T-helper 17 cell (primary cell): ENCODE results near the gene ROPN1B. TPM values are rescaled to one million over a fixed set of nuclear protein-coding genes. Genes with fewer than 3 reads are reported as not detected.
A peak's percentile ranks its signal among the peaks of the same experiment; 100 is the strongest.

ENCODE experiments used
- ATAC-seq: fragments of 150-1000 bp; cut with Tn5 transposase; 2 replicates; pipeline ENCODE4 v1.10.0; 2021; ENCODE audit warnings: mild to moderate bottlenecking, moderate library complexity
- DNase-seq, 3 donors: peaks; one replicate each; pipeline versions ENCODE4 v3.0.0 to v3.0.0-alpha.2; 2020 to 2021
- H3K9me3 ChIP-seq: one replicate; pipeline ENCODE4 v1.7.0; 2013; ENCODE audit warnings: low read length, mild to moderate bottlenecking; ENCODE audit not compliant: control insufficient read depth, poor library complexity, severe bottlenecking
- H3K27ac Mint-ChIP-seq: one replicate; pipeline ENCODE4 v1.8.0; 2022; ENCODE audit warnings: mild to moderate bottlenecking, moderate library complexity, mixed read lengths
- H3K27me3 Mint-ChIP-seq: one replicate; pipeline ENCODE4 v1.8.0; 2022; ENCODE audit warnings: mixed read lengths
- H3K36me3 Mint-ChIP-seq: one replicate; pipeline ENCODE4 v1.8.0; 2022; ENCODE audit warnings: low read depth, mixed read lengths
- H3K4me1 Mint-ChIP-seq: one replicate; pipeline ENCODE4 v1.8.0; 2022; ENCODE audit warnings: mild to moderate bottlenecking, mixed read lengths
- H3K4me3 Mint-ChIP-seq: one replicate; pipeline ENCODE4 v1.8.0; 2022; ENCODE audit warnings: mild to moderate bottlenecking, moderate library complexity, mixed read lengths
- total RNA-seq, 4 donors: library from RNA in 2 of 4; stranded (reverse) in 2 of 4; gene quantifications; one replicate each; pipeline ENCODE4 v1.2.3 and lab custom pipeline; 2022 to 2026

The ROPN1B gene
- total RNA-seq, 2 donors from 2014 or later, result not detected

- H3K9me3 ChIP-seq, result no peaks in the 10 kb centered on the region
- DNase-seq (no peak), ATAC-seq (no peak)
- no peaks in the 10 kb centered on the region for H3K27me3 Mint-ChIP-seq
- H3K27ac Mint-ChIP-seq, result no peak overlapping the region
- no peak overlapping the region for H3K4me3 Mint-ChIP-seq
- peaks cover 7% of the 10 kb centered on the region for H3K4me1 Mint-ChIP-seq
- peaks cover 4% of the 10 kb centered on the region for H3K36me3 Mint-ChIP-seq
Measured at GRCh38 chr3:126021224-126021623, 52.2 kb downstream of the ROPN1B start.

- H3K4me1 Mint-ChIP-seq, result peaks cover 12% of the 10 kb centered on the region
- H3K4me3 Mint-ChIP-seq, result no peak overlapping the region
- no peak for ATAC-seq
- H3K36me3 Mint-ChIP-seq, result peaks cover 4% of the 10 kb centered on the region
- no peaks in the 10 kb centered on the region for H3K9me3 ChIP-seq
- H3K27ac Mint-ChIP-seq, result no peak overlapping the region
- no peaks in the 10 kb centered on the region for H3K27me3 Mint-ChIP-seq
- no peak for DNase-seq
Measured at GRCh38 chr3:126021702-126022101, 52.7 kb downstream of the ROPN1B start.

- no peak for ATAC-seq
- Mint-ChIP-seq H3K27me3 (no peaks in the 10 kb centered on the region), H3K27ac (no peak overlapping the region), H3K36me3 (peaks cover 4% of the 10 kb centered on the region), H3K4me1 (peaks cover 13% of the 10 kb centered on the region), H3K4me3 (no peak overlapping the region)
- no peaks in the 10 kb centered on the region for H3K9me3 ChIP-seq
- no peak for DNase-seq
Measured at GRCh38 chr3:126022741-126023359, 53.9 kb downstream of the ROPN1B start.

GRCh38 chr3:126023390-126023789, 54.4 kb downstream of the ROPN1B start:
- Mint-ChIP-seq H3K27me3 (no peaks in the 10 kb centered on the region), H3K4me1 (peaks cover 13% of the 10 kb centered on the region), H3K27ac (no peak overlapping the region), H3K36me3 (peaks cover 4% of the 10 kb centered on the region), H3K4me3 (no peak overlapping the region)
- ATAC-seq (no peak), DNase-seq (no peak)
- H3K9me3 ChIP-seq, result no peaks in the 10 kb centered on the region

GRCh38 chr3:126024049-126024854, 55.3 kb downstream of the ROPN1B start:
- Mint-ChIP-seq H3K27ac (no peak overlapping the region), H3K4me3 (no peak overlapping the region), H3K4me1 (peaks cover 12% of the 10 kb centered on the region), H3K27me3 (no peaks in the 10 kb centered on the region), H3K36me3 (peaks cover 4% of the 10 kb centered on the region)
- ATAC-seq (no peak), DNase-seq (no peak)
- no peaks in the 10 kb centered on the region for H3K9me3 ChIP-seq

- no peaks in the 10 kb centered on the region for H3K9me3 ChIP-seq
- Mint-ChIP-seq H3K27ac (no peak overlapping the region), H3K4me1 (peaks cover 11% of the 10 kb centered on the region), H3K36me3 (peaks cover 4% of the 10 kb centered on the region), H3K27me3 (no peaks in the 10 kb centered on the region), H3K4me3 (peak overlapping the region; percentile 58)
- ATAC-seq (no peak), DNase-seq (no peak)
Measured at GRCh38 chr3:126025116-126025729, 56.2 kb downstream of the ROPN1B start.

- peaks cover 11% of the 10 kb centered on the region for H3K4me1 Mint-ChIP-seq
- peak overlapping the region; percentile 92 for H3K27ac Mint-ChIP-seq
- DNase-seq (no peak), ATAC-seq (no peak)
- no peaks in the 10 kb centered on the region for H3K9me3 ChIP-seq
- H3K4me3 Mint-ChIP-seq, result no peak overlapping the region
- no peaks in the 10 kb centered on the region for H3K27me3 Mint-ChIP-seq
- peaks cover 4% of the 10 kb centered on the region for H3K36me3 Mint-ChIP-seq
Measured at GRCh38 chr3:126025862-126026261, 56.9 kb downstream of the ROPN1B start.

- Mint-ChIP-seq H3K27me3 (no peaks in the 10 kb centered on the region), H3K4me1 (peaks cover 11% of the 10 kb centered on the region), H3K36me3 (peaks cover 4% of the 10 kb centered on the region), H3K4me3 (peak overlapping the region; percentile 72), H3K27ac (peak overlapping the region; percentile 92)
- DNase-seq (no peak), ATAC-seq (no peak)
- no peaks in the 10 kb centered on the region for H3K9me3 ChIP-seq
Measured at GRCh38 chr3:126026277-126026751, 57.3 kb downstream of the ROPN1B start.

- peaks cover 12% of the 10 kb centered on the region for H3K4me1 Mint-ChIP-seq
- no peaks in the 10 kb centered on the region for H3K9me3 ChIP-seq
- H3K4me3 Mint-ChIP-seq, result peak overlapping the region; percentile 72
- peak overlapping the region; percentile 92 for H3K27ac Mint-ChIP-seq
- no peak for DNase-seq
- no peak for ATAC-seq
- H3K27me3 Mint-ChIP-seq, result no peaks in the 10 kb centered on the region
- H3K36me3 Mint-ChIP-seq, result peaks cover 5% of the 10 kb centered on the region
Measured at GRCh38 chr3:126026761-126027160, 57.8 kb downstream of the ROPN1B start.

- Mint-ChIP-seq H3K27me3 (no peaks in the 10 kb centered on the region), H3K27ac (no peak overlapping the region), H3K36me3 (peaks cover 14% of the 10 kb centered on the region), H3K4me3 (no peak overlapping the region), H3K4me1 (peaks cover 17% of the 10 kb centered on the region)
- no peaks in the 10 kb centered on the region for H3K9me3 ChIP-seq
- DNase-seq (no peak), ATAC-seq (no peak)
Measured at GRCh38 chr3:126028096-126028495, 59.1 kb downstream of the ROPN1B start.

- Mint-ChIP-seq H3K27me3 (no peaks in the 10 kb centered on the region), H3K4me3 (no peak overlapping the region), H3K36me3 (peaks cover 19% of the 10 kb centered on the region), H3K4me1 (peaks cover 17% of the 10 kb centered on the region), H3K27ac (no peak overlapping the region)
- H3K9me3 ChIP-seq, result no peaks in the 10 kb centered on the region
- DNase-seq (no peak), ATAC-seq (no peak)
Measured at GRCh38 chr3:126029241-126029640, 60.3 kb downstream of the ROPN1B start.

GRCh38 chr3:126030455-126030854, 61.5 kb downstream of the ROPN1B start:
- H3K36me3 Mint-ChIP-seq, result peaks cover 26% of the 10 kb centered on the region
- DNase-seq, result no peak
- ATAC-seq, result no peak

GRCh38 chr3:126031981-126032471, 63.0 kb downstream of the ROPN1B start:
- ATAC-seq (no peak), DNase-seq (no peak)
- Mint-ChIP-seq H3K36me3 (peaks cover 32% of the 10 kb centered on the region), H3K27me3 (no peaks in the 10 kb centered on the region), H3K4me1 (peaks cover 17% of the 10 kb centered on the region), H3K4me3 (no peak overlapping the region), H3K27ac (no peak overlapping the region)
- H3K9me3 ChIP-seq, result no peaks in the 10 kb centered on the region

More at GRCh38 chr3:126030455-126030854, 61.5 kb downstream of the ROPN1B start:
- H3K9me3 ChIP-seq, result no peaks in the 10 kb centered on the region
- H3K27me3 Mint-ChIP-seq, result no peaks in the 10 kb centered on the region
- H3K4me1 Mint-ChIP-seq, result peaks cover 24% of the 10 kb centered on the region
- H3K27ac Mint-ChIP-seq, result no peak overlapping the region
- H3K4me3 Mint-ChIP-seq, result no peak overlapping the region
